Measurements from ENCODE around the gene CSGALNACT2.

CSGALNACT2 gene

GRCh38 chr10:43111921-43112607, 26.2 kb upstream of the CSGALNACT2 start:
- no peaks in the 10 kb centered on the region for H3K9me3 ChIP-seq (ENCODE audit: control insufficient read depth in 5 of 5, low read length in 5 of 5)
- no peaks in the 10 kb centered on the region for H3K36me3 ChIP-seq (ENCODE audit: control insufficient read depth in 5 of 5, insufficient read depth in 5 of 5, low read length in 5 of 5)
- H3K27ac ChIP-seq (ENCODE audit: low read depth, low read length), result no peak overlapping the region
- H3K4me1 ChIP-seq (ENCODE audit: control insufficient read depth in 5 of 5, insufficient read depth in 5 of 5, low read length in 5 of 5), result peaks cover 0 to 4% (median 0%) of the 10 kb centered on the region in 5 donors
- H3K9ac ChIP-seq (ENCODE audit: low read length in 5 of 5), result no peak overlapping the region
- no peak overlapping the region for H3K4me3 ChIP-seq (ENCODE audit: low read depth in 1 of 5, low read length in 5 of 5)
- no peaks in the 10 kb centered on the region for H3K27me3 ChIP-seq (ENCODE audit: control insufficient read depth in 5 of 5, insufficient read depth in 4 of 5, low read length in 5 of 5)

GRCh38 chr10:43112608-43112961, 25.7 kb upstream of the CSGALNACT2 start:
- Histone ChIP-seq H3K4me3 (ENCODE audit: low read depth in 1 of 5, low read length in 5 of 5) (no peak overlapping the region), H3K27ac (ENCODE audit: low read depth, low read length) (no peak overlapping the region), H3K27me3 (ENCODE audit: control insufficient read depth in 5 of 5, insufficient read depth in 4 of 5, low read length in 5 of 5) (no peaks in the 10 kb centered on the region), H3K4me1 (ENCODE audit: control insufficient read depth in 5 of 5, insufficient read depth in 5 of 5, low read length in 5 of 5) (peaks cover 0 to 4% (median 0%) of the 10 kb centered on the region in 5 donors), H3K36me3 (ENCODE audit: control insufficient read depth in 5 of 5, insufficient read depth in 5 of 5, low read length in 5 of 5) (no peaks in the 10 kb centered on the region), H3K9ac (ENCODE audit: low read length in 5 of 5) (no peak overlapping the region), H3K9me3 (ENCODE audit: control insufficient read depth in 5 of 5, low read length in 5 of 5) (no peaks in the 10 kb centered on the region)

- H3K4me1 ChIP-seq (ENCODE audit: control insufficient read depth in 5 of 5, insufficient read depth in 5 of 5, low read length in 5 of 5), result peaks cover 0 to 4% (median 0%) of the 10 kb centered on the region in 5 donors
- no peak overlapping the region for H3K27ac ChIP-seq (ENCODE audit: low read depth, low read length)
- no peak overlapping the region for H3K9ac ChIP-seq (ENCODE audit: low read length in 5 of 5)
- H3K4me3 ChIP-seq (ENCODE audit: low read depth in 1 of 5, low read length in 5 of 5), result no peak overlapping the region
- no peaks in the 10 kb centered on the region for H3K27me3 ChIP-seq (ENCODE audit: control insufficient read depth in 5 of 5, insufficient read depth in 4 of 5, low read length in 5 of 5)
- no peaks in the 10 kb centered on the region for H3K36me3 ChIP-seq (ENCODE audit: control insufficient read depth in 5 of 5, insufficient read depth in 5 of 5, low read length in 5 of 5)
- H3K9me3 ChIP-seq (ENCODE audit: control insufficient read depth in 5 of 5, low read length in 5 of 5), result no peaks in the 10 kb centered on the region
Measured at GRCh38 chr10:43113201-43114087, 24.8 kb upstream of the CSGALNACT2 start.

- Histone ChIP-seq H3K27ac (ENCODE audit: low read depth, low read length) (no peak overlapping the region), H3K4me3 (ENCODE audit: low read depth in 1 of 5, low read length in 5 of 5) (no peak overlapping the region), H3K36me3 (ENCODE audit: control insufficient read depth in 5 of 5, insufficient read depth in 5 of 5, low read length in 5 of 5) (no peaks in the 10 kb centered on the region), H3K27me3 (ENCODE audit: control insufficient read depth in 5 of 5, insufficient read depth in 4 of 5, low read length in 5 of 5) (no peaks in the 10 kb centered on the region), H3K9ac (ENCODE audit: low read length in 5 of 5) (no peak overlapping the region), H3K9me3 (ENCODE audit: control insufficient read depth in 5 of 5, low read length in 5 of 5) (no peaks in the 10 kb centered on the region), H3K4me1 (ENCODE audit: control insufficient read depth in 5 of 5, insufficient read depth in 5 of 5, low read length in 5 of 5) (peaks cover 0 to 4% (median 0%) of the 10 kb centered on the region in 5 donors)
Measured at GRCh38 chr10:43114088-43114742, 24.0 kb upstream of the CSGALNACT2 start.

- H3K36me3 ChIP-seq (ENCODE audit: control insufficient read depth in 5 of 5, insufficient read depth in 5 of 5, low read length in 5 of 5), result no peaks in the 10 kb centered on the region
- no peak overlapping the region for H3K9ac ChIP-seq (ENCODE audit: low read length in 5 of 5)
Measured at GRCh38 chr10:43114743-43115611, 23.3 kb upstream of the CSGALNACT2 start.

GRCh38 chr10:43115881-43116595, 22.2 kb upstream of the CSGALNACT2 start:
- Histone ChIP-seq H3K9ac (ENCODE audit: low read length in 5 of 5) (no peak overlapping the region), H3K27me3 (ENCODE audit: control insufficient read depth in 5 of 5, insufficient read depth in 4 of 5, low read length in 5 of 5) (no peaks in the 10 kb centered on the region), H3K27ac (ENCODE audit: low read depth, low read length) (no peak overlapping the region), H3K36me3 (ENCODE audit: control insufficient read depth in 5 of 5, insufficient read depth in 5 of 5, low read length in 5 of 5) (no peaks in the 10 kb centered on the region), H3K9me3 (ENCODE audit: control insufficient read depth in 5 of 5, low read length in 5 of 5) (no peaks in the 10 kb centered on the region), H3K4me1 (ENCODE audit: control insufficient read depth in 5 of 5, insufficient read depth in 5 of 5, low read length in 5 of 5) (peaks cover 0 to 9% (median 1%) of the 10 kb centered on the region in 5 donors), H3K4me3 (ENCODE audit: low read depth in 1 of 5, low read length in 5 of 5) (no peak overlapping the region)

More at GRCh38 chr10:43114743-43115611, 23.3 kb upstream of the CSGALNACT2 start:
- H3K4me1 ChIP-seq (ENCODE audit: control insufficient read depth in 5 of 5, insufficient read depth in 5 of 5, low read length in 5 of 5), result peaks cover 0 to 4% (median 0%) of the 10 kb centered on the region in 5 donors
- H3K27me3 ChIP-seq (ENCODE audit: control insufficient read depth in 5 of 5, insufficient read depth in 4 of 5, low read length in 5 of 5), result no peaks in the 10 kb centered on the region
- H3K9me3 ChIP-seq (ENCODE audit: control insufficient read depth in 5 of 5, low read length in 5 of 5), result no peaks in the 10 kb centered on the region
- no peak overlapping the region for H3K4me3 ChIP-seq (ENCODE audit: low read depth in 1 of 5, low read length in 5 of 5)
- no peak overlapping the region for H3K27ac ChIP-seq (ENCODE audit: low read depth, low read length)

- Histone ChIP-seq H3K9ac (ENCODE audit: low read length in 5 of 5) (no peak overlapping the region), H3K36me3 (ENCODE audit: control insufficient read depth in 5 of 5, insufficient read depth in 5 of 5, low read length in 5 of 5) (no peaks in the 10 kb centered on the region), H3K27me3 (ENCODE audit: control insufficient read depth in 5 of 5, insufficient read depth in 4 of 5, low read length in 5 of 5) (no peaks in the 10 kb centered on the region), H3K4me1 (ENCODE audit: control insufficient read depth in 5 of 5, insufficient read depth in 5 of 5, low read length in 5 of 5) (peaks cover 0 to 14% (median 7%) of the 10 kb centered on the region in 5 donors), H3K4me3 (ENCODE audit: low read depth in 1 of 5, low read length in 5 of 5) (no peak overlapping the region), H3K27ac (ENCODE audit: low read depth, low read length) (no peak overlapping the region), H3K9me3 (ENCODE audit: control insufficient read depth in 5 of 5, low read length in 5 of 5) (no peaks in the 10 kb centered on the region)
Measured at GRCh38 chr10:43116596-43116995, 21.6 kb upstream of the CSGALNACT2 start.

GRCh38 chr10:43117031-43117776, 21.0 kb upstream of the CSGALNACT2 start:
- Histone ChIP-seq H3K9me3 (ENCODE audit: control insufficient read depth in 5 of 5, low read length in 5 of 5) (no peaks in the 10 kb centered on the region), H3K27me3 (ENCODE audit: control insufficient read depth in 5 of 5, insufficient read depth in 4 of 5, low read length in 5 of 5) (no peaks in the 10 kb centered on the region), H3K9ac (ENCODE audit: low read length in 5 of 5) (no peak overlapping the region), H3K36me3 (ENCODE audit: control insufficient read depth in 5 of 5, insufficient read depth in 5 of 5, low read length in 5 of 5) (no peaks in the 10 kb centered on the region), H3K27ac (ENCODE audit: low read depth, low read length) (no peak overlapping the region), H3K4me1 (ENCODE audit: control insufficient read depth in 5 of 5, insufficient read depth in 5 of 5, low read length in 5 of 5) (peaks cover 0 to 20% (median 11%) of the 10 kb centered on the region in 5 donors), H3K4me3 (ENCODE audit: low read depth in 1 of 5, low read length in 5 of 5) (no peak overlapping the region)

Data from subcutaneous abdominal adipose tissue (tissue), 5 donors.